HCT116 (cell line): ENCODE measurements around the gene CCDC148. TPM values are rescaled to one million over a fixed set of nuclear protein-coding genes. Genes with fewer than 3 reads are reported as not detected.

ENCODE experiments used
- ATAC-seq: fragments of 200-7000 bp; cut with Tn5 transposase; 2 replicates; pipeline ENCODE4 v1.9.1; 2020; ENCODE audit warnings: mild to moderate bottlenecking, moderate library complexity
- BruUV-seq: library from RNA; stranded (reverse); fragments of 400-500 nt; replicated peaks from 2 replicates; lab custom pipeline; 2021; lab: Mats Ljungman, UMichigan
- CTCF ChIA-PET: fragments of 300-600 bp; sonication (Branson Sonifier 250); formaldehyde crosslinking; loops from one replicate; lab custom pipeline; 2021; ENCODE audit warnings: antibody characterized with exemption; lab: Charles Lee
- POLR2A ChIA-PET: fragments of 300-600, 350-600 bp; sonication (Branson Sonifier 250); formaldehyde crosslinking; loops from one replicate; lab custom pipeline; 2021; ENCODE audit warnings: antibody characterized with exemption; lab: Charles Lee
- RAD21 ChIA-PET, 2 experiments: fragments of 300-600 bp; sonication (Branson Sonifier 250); formaldehyde crosslinking; loops; one replicate each; lab custom pipeline; 2023; ENCODE audit warnings: low total read pairs in 2 of 2; ENCODE audit not compliant: uncharacterized antibody in 2 of 2, unreplicated experiment in 2 of 2, low non-redundant PET in 1 of 2; lab: Charles Lee
- DNase-seq: peaks from one replicate; pipeline ENCODE4 v3.0.0-alpha.2; 2010; ENCODE audit warnings: low read depth, low spot score
- H2AFZ ChIP-seq: fragments of 200-600 bp; shearing (Covaris generic), sonication (generic); 2 replicates; pipeline ENCODE4 v1.6.1; 2017; ENCODE audit warnings: low read depth, mixed run types, mixed read lengths, antibody characterized with exemption, low read length; ENCODE audit not compliant: poor library complexity, severe bottlenecking
- H3K27ac ChIP-seq: 2 replicates; pipeline ENCODE4 v1.5.1; 2012; ENCODE audit warnings: low read depth, low read length
- H3K27me3 ChIP-seq: fragments of 200-600 bp; sonication (generic); 2 replicates; pipeline ENCODE4 v1.6.1; 2016; ENCODE audit warnings: mixed run types, low read length, mixed read lengths; ENCODE audit not compliant: insufficient read depth
- H3K36me3 ChIP-seq, 2 experiments: fragments of 200-500 bp in 1 of 2; fragments of 200-600 bp in 1 of 2; sonication (Bioruptor generic) in 1 of 2; sonication (generic) in 1 of 2; 2 replicates each; pipeline versions ENCODE4 v1.5.1 to v1.6.1; 2014 to 2016; ENCODE audit warnings: low read length in 2 of 2, inconsistent platforms in 1 of 2, mixed read lengths in 1 of 2, mixed run types in 1 of 2; ENCODE audit not compliant: insufficient read depth in 2 of 2, control insufficient read depth in 1 of 2
- H3K4me1 ChIP-seq, 2 experiments: fragments of 200-600 bp in 1 of 2; sonication (generic) in 1 of 2; 2 replicates each; pipeline versions ENCODE4 v1.5.1 to v1.6.1; 2012 to 2017; ENCODE audit warnings: low read length in 2 of 2, inconsistent platforms in 1 of 2, mild to moderate bottlenecking in 1 of 2, mixed read lengths in 1 of 2, mixed run types in 1 of 2, moderate library complexity in 1 of 2; ENCODE audit not compliant: insufficient read depth in 2 of 2, control insufficient read depth in 1 of 2
- H3K4me2 ChIP-seq: fragments of 200-600 bp; sonication (generic); 2 replicates; pipeline ENCODE4 v1.6.1; 2017; ENCODE audit warnings: mixed run types, low read length, mixed read lengths
- H3K4me3 ChIP-seq, 2 experiments: fragments of 200-600 bp in 1 of 2; sonication (generic) in 1 of 2; replicated peaks in 1 of 2; 2 replicates each; pipeline ENCODE4 v1.5.1; 2011 to 2016; ENCODE audit warnings: low read length in 2 of 2, control low read depth in 1 of 2, low read depth in 1 of 2, mild to moderate bottlenecking in 1 of 2, mixed read lengths in 1 of 2, mixed run types in 1 of 2
- H3K79me2 ChIP-seq: fragments of 200-600 bp; sonication (generic); 2 replicates; pipeline ENCODE4 v1.6.1; 2017; ENCODE audit warnings: mild to moderate bottlenecking, mixed run types, low read length, moderate library complexity, mixed read lengths; ENCODE audit not compliant: insufficient read depth
- H3K9ac ChIP-seq: fragments of 200-600 bp; sonication (generic); 2 replicates; pipeline ENCODE4 v1.6.1; 2016; ENCODE audit warnings: low read length, mixed read lengths
- H3K9me2 ChIP-seq: fragments of 200-600 bp; sonication (generic), shearing (Covaris generic); 2 replicates; pipeline ENCODE4 v1.6.1; 2017; ENCODE audit warnings: mixed run types, mild to moderate bottlenecking, moderate library complexity; ENCODE audit not compliant: insufficient read depth
- H3K9me3 ChIP-seq, 2 experiments: fragments of 200-500 bp in 1 of 2; fragments of 200-600 bp in 1 of 2; sonication (Bioruptor generic) in 1 of 2; sonication (generic) in 1 of 2; 2 replicates each; pipeline ENCODE4 v1.6.1; 2014 to 2017; ENCODE audit warnings: low read length in 2 of 2, mixed read lengths in 2 of 2, inconsistent platforms in 1 of 2, low read depth in 1 of 2, mild to moderate bottlenecking in 1 of 2, mixed run types in 1 of 2, moderate library complexity in 1 of 2; ENCODE audit not compliant: control insufficient read depth in 1 of 2, insufficient read depth in 1 of 2
- H4K20me1 ChIP-seq: fragments of 200-600 bp; sonication (generic), shearing (Covaris generic); 2 replicates; pipeline ENCODE4 v1.6.1; 2017; ENCODE audit warnings: mixed run types, mild to moderate bottlenecking, moderate library complexity; ENCODE audit not compliant: insufficient read depth
- CTCF ChIP-seq, 3 experiments: fragments of 200-600 bp in 1 of 3; sonication (generic) in 1 of 3; IDR thresholded peaks in 2 of 3; conservative IDR thresholded peaks in 1 of 3; 2 replicates each; pipeline ENCODE4 v1.5.1; 2012 to 2017; ENCODE audit warnings: low read depth in 2 of 3, low read length in 2 of 3, antibody characterized with exemption in 1 of 3, borderline replicate concordance in 1 of 3, control low read depth in 1 of 3, mild to moderate bottlenecking in 1 of 3, mixed read lengths in 1 of 3, mixed run types in 1 of 3, moderate library complexity in 1 of 3; ENCODE audit not compliant: insufficient read depth in 1 of 3
- EZH2 ChIP-seq: fragments of 200-600 bp; sonication (generic); IDR thresholded peaks from 2 replicates; pipeline ENCODE4 v1.6.1; 2017; ENCODE audit warnings: antibody characterized with exemption, mixed run types
- FOSL1 ChIP-seq: IDR thresholded peaks from 2 replicates; pipeline ENCODE4 v1.6.1; 2012; ENCODE audit warnings: low read depth
- SRF ChIP-seq: IDR thresholded peaks from 2 replicates; pipeline ENCODE4 v1.6.1; 2012; ENCODE audit warnings: low read depth
- ZNF274 ChIP-seq: fragments of 200-500 bp; sonication (Bioruptor generic); IDR thresholded peaks from 2 replicates; pipeline ENCODE4 v1.6.1; 2014; ENCODE audit warnings: mild to moderate bottlenecking, low read depth, low read length, inconsistent platforms
- intact Hi-C: fragments of 100-400 bp; cut with micrococcal nuclease; formaldehyde crosslinking; loops from 2 replicates; pipeline ENCODE4 v1.10.0; 2022
- total RNA-seq: library from RNA; stranded (reverse); gene quantifications from one replicate; pipeline ENCODE4 v1.2.1, GENCODE V29; 2021; ENCODE audit not compliant: unreplicated experiment
- TF ChIP-seq, protein P1 (sequence below): IDR thresholded peaks from 2 replicates; pipeline ENCODE4 v1.6.1; 2012
- TF ChIP-seq, protein P2 (sequence below): IDR thresholded peaks from 2 replicates; pipeline ENCODE4 v1.6.1; 2011; ENCODE audit warnings: mild to moderate bottlenecking, low read length, moderate library complexity; ENCODE audit not compliant: insufficient replicate concordance; ENCODE audit errors: extremely low read depth

Gene CCDC148
- total RNA-seq, 1 experiment from 2014 or later, result 0.59 TPM

DNA sequence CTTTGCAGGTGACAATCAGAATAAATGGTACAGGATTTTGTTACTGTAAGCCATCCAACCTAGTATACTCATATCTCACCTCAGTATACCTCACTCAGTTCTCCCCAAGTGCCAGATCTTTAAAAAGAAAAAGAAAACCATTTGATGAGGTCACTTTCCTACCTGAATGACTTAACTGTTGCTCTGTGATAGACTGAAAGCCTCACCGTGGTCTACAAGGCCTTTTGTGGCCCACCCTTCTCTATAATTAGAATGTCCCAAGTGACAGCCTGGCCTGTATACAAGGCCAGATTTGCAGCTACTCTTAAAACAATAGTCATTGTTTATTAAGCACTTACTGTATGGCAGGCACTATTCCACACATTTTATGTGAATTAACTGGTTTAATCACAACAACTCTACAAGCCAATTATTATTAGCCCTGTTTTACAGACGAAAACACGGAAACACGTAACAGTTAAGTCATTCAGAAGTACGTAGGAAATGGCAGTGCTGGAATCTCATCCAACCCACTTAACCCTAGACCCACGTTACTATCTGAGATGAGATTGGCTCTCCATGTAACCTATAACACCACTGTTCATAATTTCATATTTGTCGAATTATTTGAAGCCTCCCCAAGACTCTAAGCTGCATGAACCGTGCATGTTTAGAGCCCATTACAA is 28.5 kb upstream of the CCDC148 start:
- Histone ChIP-seq H3K4me1 (peaks cover 0 to 24% of the 10 kb centered on the region in 2 experiments; a peak in 3 of 4 replicates), H3K9me2 (no peaks in the 10 kb centered on the region), H3K4me2 (no peak overlapping the region), H3K9me3 (no peaks in the 10 kb centered on the region), H3K79me2 (peaks cover 87% of the 10 kb centered on the region), H4K20me1 (no peaks in the 10 kb centered on the region; the same call in 1 of the 2 replicates), H3K9ac (no peak overlapping the region), H2AFZ (no peak overlapping the region), H3K36me3 (no peaks in the 10 kb centered on the region), H3K27me3 (no peaks in the 10 kb centered on the region), H3K27ac (no peak overlapping the region), H3K4me3 (no peak overlapping the region)
- no TSS peak for BruUV-seq
- POLR2A ChIA-PET, result no interaction called here
- intact Hi-C loops, result no loop called here
- no peak for TF ChIP-seq SRF
- TF ChIP-seq EZH2, result no peak
- no peak for TF ChIP-seq ZNF274
- TF ChIP-seq, protein P1, sequence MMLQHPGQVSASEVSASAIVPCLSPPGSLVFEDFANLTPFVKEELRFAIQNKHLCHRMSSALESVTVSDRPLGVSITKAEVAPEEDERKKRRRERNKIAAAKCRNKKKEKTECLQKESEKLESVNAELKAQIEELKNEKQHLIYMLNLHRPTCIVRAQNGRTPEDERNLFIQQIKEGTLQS, result no peak
- TF ChIP-seq, protein P2, sequence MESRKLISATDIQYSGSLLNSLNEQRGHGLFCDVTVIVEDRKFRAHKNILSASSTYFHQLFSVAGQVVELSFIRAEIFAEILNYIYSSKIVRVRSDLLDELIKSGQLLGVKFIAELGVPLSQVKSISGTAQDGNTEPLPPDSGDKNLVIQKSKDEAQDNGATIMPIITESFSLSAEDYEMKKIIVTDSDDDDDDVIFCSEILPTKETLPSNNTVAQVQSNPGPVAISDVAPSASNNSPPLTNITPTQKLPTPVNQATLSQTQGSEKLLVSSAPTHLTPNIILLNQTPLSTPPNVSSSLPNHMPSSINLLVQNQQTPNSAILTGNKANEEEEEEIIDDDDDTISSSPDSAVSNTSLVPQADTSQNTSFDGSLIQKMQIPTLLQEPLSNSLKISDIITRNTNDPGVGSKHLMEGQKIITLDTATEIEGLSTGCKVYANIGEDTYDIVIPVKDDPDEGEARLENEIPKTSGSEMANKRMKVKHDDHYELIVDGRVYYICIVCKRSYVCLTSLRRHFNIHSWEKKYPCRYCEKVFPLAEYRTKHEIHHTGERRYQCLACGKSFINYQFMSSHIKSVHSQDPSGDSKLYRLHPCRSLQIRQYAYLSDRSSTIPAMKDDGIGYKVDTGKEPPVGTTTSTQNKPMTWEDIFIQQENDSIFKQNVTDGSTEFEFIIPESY, result no peak
- no peak for TF ChIP-seq CTCF (IDR thresholded peaks at IDR 0.05 in 2 of 3, conservative IDR thresholded peaks at IDR 0.05 in 1 of 3; ENCODE audit: borderline replicate concordance in 1 of 3, insufficient read depth in 1 of 3, low read depth in 2 of 3, low read length in 2 of 3)
- no peak for TF ChIP-seq FOSL1
- CTCF ChIA-PET, result no interaction called here
- ATAC-seq, result no peak
- no peak for DNase-seq
- RAD21 ChIA-PET, result no interaction called here
